ENCODE data around the gene INSIG1. TPM values are rescaled to one million over a fixed set of nuclear protein-coding genes. Genes with fewer than 3 reads are reported as not detected.
A peak's percentile ranks its signal among the peaks of the same experiment; 100 is the strongest.

INSIG1 gene
- total RNA-seq, 1 donor from 2014 or later: 81.5 TPM

DNA sequence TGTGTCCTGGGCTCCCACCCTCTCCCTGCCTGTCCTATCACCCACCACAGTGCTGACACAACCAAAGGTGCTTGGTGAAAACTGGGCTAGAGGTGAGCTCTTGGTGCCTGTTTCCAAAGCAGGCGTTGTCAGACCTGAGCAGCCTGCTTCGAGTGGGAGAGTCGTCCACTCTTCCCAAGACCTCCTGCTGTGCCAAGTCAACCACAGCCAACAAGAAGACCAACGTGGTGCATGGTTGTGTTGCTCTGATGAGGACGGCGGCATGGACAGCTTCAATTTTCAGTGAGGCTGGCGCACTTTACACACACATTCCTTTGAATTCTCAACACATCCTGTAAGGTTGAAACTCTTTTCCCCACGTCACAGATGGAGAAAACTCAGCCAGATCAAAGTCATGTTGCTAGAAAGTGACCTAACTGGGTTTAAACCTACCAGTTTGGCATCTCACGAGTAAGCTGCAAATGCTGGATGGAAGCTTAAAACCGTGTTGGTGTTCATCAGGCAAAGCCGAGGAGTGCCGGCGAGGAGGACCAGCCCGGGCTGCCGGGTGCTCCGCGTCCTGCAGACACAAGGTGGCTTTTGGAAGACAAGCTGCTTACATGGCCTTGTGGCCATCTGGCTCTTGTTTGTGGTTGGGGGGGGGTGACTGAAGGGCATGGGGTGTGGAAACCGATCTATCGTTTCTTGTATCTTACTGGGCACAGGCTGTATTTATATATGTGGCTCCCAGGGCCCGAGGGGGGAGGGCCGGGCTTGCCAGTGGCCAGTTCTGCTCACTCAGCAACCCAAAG, 39.3 kb downstream of the INSIG1 start:
- Mint-ChIP-seq H3K27me3 (ENCODE audit: low read depth) (peaks cover 14% of the 10 kb centered on the region), H3K4me1 (no peaks in the 10 kb centered on the region), H3K9me3 (no peaks in the 10 kb centered on the region), H3K36me3 (ENCODE audit: low read depth) (no peaks in the 10 kb centered on the region), H3K27ac (ENCODE audit: unreplicated experiment) (no peak overlapping the region), H3K4me3 (no peak overlapping the region)
- no peak for DNase-seq (ENCODE audit: low read depth, low spot score)
- no peak for TF ChIP-seq CTCF (conservative IDR thresholded peaks at IDR 0.05)

- H3K4me1 Mint-ChIP-seq: no peaks in the 10 kb centered on the region
- H3K27me3 Mint-ChIP-seq (ENCODE audit: low read depth): peaks cover 16% of the 10 kb centered on the region
- no peaks in the 10 kb centered on the region for H3K9me3 Mint-ChIP-seq
- no peaks in the 10 kb centered on the region for H3K36me3 Mint-ChIP-seq (ENCODE audit: low read depth)
- H3K4me3 Mint-ChIP-seq: no peak overlapping the region
- no peak overlapping the region for H3K27ac Mint-ChIP-seq (ENCODE audit: unreplicated experiment)
- TF ChIP-seq CTCF (conservative IDR thresholded peaks at IDR 0.05): no peak
- no peak for DNase-seq (ENCODE audit: low read depth, low spot score)
Measured at GRCh38 chr7:155337946-155338631, 40.4 kb downstream of the INSIG1 start.

- H3K27me3 Mint-ChIP-seq (ENCODE audit: low read depth): peaks cover 16% of the 10 kb centered on the region
- no peaks in the 10 kb centered on the region for H3K9me3 Mint-ChIP-seq
- H3K36me3 Mint-ChIP-seq (ENCODE audit: low read depth): no peaks in the 10 kb centered on the region
- TF ChIP-seq CTCF (conservative IDR thresholded peaks at IDR 0.05): no peak
- no peak for DNase-seq (ENCODE audit: low read depth, low spot score)
- no peak overlapping the region for H3K4me3 Mint-ChIP-seq
- H3K27ac Mint-ChIP-seq (ENCODE audit: unreplicated experiment): peak overlapping the region; percentile 51
- no peaks in the 10 kb centered on the region for H3K4me1 Mint-ChIP-seq
Measured at GRCh38 chr7:155338632-155339320, 41.1 kb downstream of the INSIG1 start.

DNA sequence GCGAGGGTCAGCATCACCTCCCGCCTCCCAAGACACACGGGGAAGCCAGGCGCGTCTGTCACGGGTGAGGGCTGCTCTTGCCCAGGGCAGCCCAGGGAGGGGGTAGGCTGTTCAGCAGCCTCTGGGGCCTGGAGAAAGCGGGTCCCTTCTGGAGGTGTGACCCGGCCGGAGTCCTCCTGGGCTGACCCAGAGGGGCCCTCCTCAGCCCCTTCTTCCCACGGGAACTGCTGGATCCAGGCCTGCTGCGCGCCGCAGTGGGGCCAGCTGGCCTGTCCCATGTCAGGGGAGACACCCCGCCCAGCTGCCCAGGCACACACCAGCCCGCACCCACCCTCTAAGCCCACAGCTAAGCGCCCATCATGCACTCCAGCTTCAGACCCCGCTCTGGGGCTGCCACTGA, 41.8 kb downstream of the INSIG1 start:
- H3K27ac Mint-ChIP-seq (ENCODE audit: unreplicated experiment): no peak overlapping the region
- DNase-seq (ENCODE audit: low read depth, low spot score): no peak
- H3K36me3 Mint-ChIP-seq (ENCODE audit: low read depth): no peaks in the 10 kb centered on the region
- no peak for TF ChIP-seq CTCF (conservative IDR thresholded peaks at IDR 0.05)
- peaks cover 16% of the 10 kb centered on the region for H3K27me3 Mint-ChIP-seq (ENCODE audit: low read depth)
- H3K4me3 Mint-ChIP-seq: no peak overlapping the region
- H3K4me1 Mint-ChIP-seq: no peaks in the 10 kb centered on the region
- no peaks in the 10 kb centered on the region for H3K9me3 Mint-ChIP-seq

DNA sequence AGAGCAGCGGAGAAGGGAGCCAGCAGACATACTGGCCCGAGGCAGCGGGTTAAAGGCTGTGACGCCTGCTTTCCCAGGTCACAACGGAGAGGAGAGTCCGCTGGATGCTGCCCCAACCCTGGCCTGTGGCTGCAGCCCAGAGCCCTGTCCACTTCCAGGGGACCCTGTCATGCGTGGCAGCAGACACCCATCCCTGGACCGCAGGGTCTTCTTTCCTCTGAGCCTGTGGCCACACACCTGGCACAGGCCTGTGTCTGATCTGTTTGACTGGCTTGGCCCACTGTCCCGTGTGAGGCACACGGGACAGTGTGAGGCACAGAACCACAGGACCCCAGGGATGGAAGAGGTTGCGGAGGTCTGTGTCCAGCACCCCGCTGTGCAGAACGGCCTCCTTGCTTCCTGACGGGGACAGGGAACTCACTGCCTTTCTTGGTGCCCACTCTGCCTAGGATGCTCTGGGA, 42.4 kb downstream of the INSIG1 start:
- H3K27ac Mint-ChIP-seq (ENCODE audit: unreplicated experiment): no peak overlapping the region
- H3K4me1 Mint-ChIP-seq: peaks cover 2% of the 10 kb centered on the region
- no peaks in the 10 kb centered on the region for H3K9me3 Mint-ChIP-seq
- H3K36me3 Mint-ChIP-seq (ENCODE audit: low read depth): no peaks in the 10 kb centered on the region
- DNase-seq (ENCODE audit: low read depth, low spot score): no peak
- TF ChIP-seq CTCF (conservative IDR thresholded peaks at IDR 0.05): no peak
- H3K4me3 Mint-ChIP-seq: no peak overlapping the region
- H3K27me3 Mint-ChIP-seq (ENCODE audit: low read depth): peaks cover 18% of the 10 kb centered on the region

Measured in neural crest cell (in vitro differentiated cells).